KOPT-K1 (cell line): ENCODE data around the gene LBH.
A peak's percentile ranks its signal among the peaks of the same experiment; 100 is the strongest.

Experiments used
- H3K27ac ChIP-seq: fragments of 200-600 bp; sonication (generic); 2 replicates; pipeline ENCODE4 v1.5.1; 2016; ENCODE audit warnings: antibody characterized with exemption, mild to moderate bottlenecking, low read depth, low read length; ENCODE audit not compliant: poor library complexity, severe bottlenecking
- H3K36me3 ChIP-seq: fragments of 200-600 bp; sonication (generic); 2 replicates; pipeline ENCODE4 v1.5.1; 2017; ENCODE audit warnings: antibody characterized with exemption, mild to moderate bottlenecking, low read length, moderate library complexity; ENCODE audit not compliant: insufficient read depth
- H3K9me3 ChIP-seq: fragments of 200-600 bp; sonication (generic); 2 replicates; pipeline ENCODE4 v1.5.1; 2017; ENCODE audit warnings: antibody characterized with exemption, low read length, mild to moderate bottlenecking; ENCODE audit not compliant: insufficient read depth, poor library complexity, severe bottlenecking

LBH gene

GRCh38 chr2:30231212-30231995 lies at the start of gene LBH:
TSS of gene LBH (plus strand) at chr2:30231534. CDS start at chr2:30231739, 205 bp downstream.
- peaks cover 12% of the 10 kb centered on the region; the same call in 1 of the 2 replicates for H3K36me3 ChIP-seq
- no peaks in the 10 kb centered on the region for H3K9me3 ChIP-seq
- H3K27ac ChIP-seq = peak within 1 kb of the TSS; percentile 72

GRCh38 chr2:30184035-30184434 lies 47.3 kb upstream of the LBH start:
- Histone ChIP-seq H3K36me3 (no peaks in the 10 kb centered on the region), H3K27ac (no peak overlapping the region), H3K9me3 (no peaks in the 10 kb centered on the region)

- H3K9me3 ChIP-seq = no peaks in the 10 kb centered on the region
- H3K36me3 ChIP-seq = no peaks in the 10 kb centered on the region
- no peak overlapping the region for H3K27ac ChIP-seq
Measured at GRCh38 chr2:30185178-30185577, 46.2 kb upstream of the LBH start.

- Histone ChIP-seq H3K27ac (no peak overlapping the region), H3K36me3 (no peaks in the 10 kb centered on the region), H3K9me3 (no peaks in the 10 kb centered on the region)
Measured at GRCh38 chr2:30188292-30188691, 43.0 kb upstream of the LBH start.

GRCh38 chr2:30190637-30191036 lies 40.7 kb upstream of the LBH start:
- Histone ChIP-seq H3K27ac (no peak overlapping the region), H3K36me3 (no peaks in the 10 kb centered on the region), H3K9me3 (no peaks in the 10 kb centered on the region)

GRCh38 chr2:30191107-30191506 lies 40.2 kb upstream of the LBH start:
- no peaks in the 10 kb centered on the region for H3K36me3 ChIP-seq
- H3K9me3 ChIP-seq = no peaks in the 10 kb centered on the region
- no peak overlapping the region for H3K27ac ChIP-seq

GRCh38 chr2:30191819-30192271 lies 39.5 kb upstream of the LBH start:
- Histone ChIP-seq H3K27ac (no peak overlapping the region), H3K9me3 (no peaks in the 10 kb centered on the region)

GRCh38 chr2:30192314-30192713 lies 39.0 kb upstream of the LBH start:
- no peak overlapping the region for H3K27ac ChIP-seq
- no peaks in the 10 kb centered on the region for H3K9me3 ChIP-seq
- H3K36me3 ChIP-seq = no peaks in the 10 kb centered on the region

More at GRCh38 chr2:30191819-30192271, 39.5 kb upstream of the LBH start:
- H3K36me3 ChIP-seq = no peaks in the 10 kb centered on the region

- Histone ChIP-seq H3K27ac (no peak overlapping the region), H3K9me3 (no peaks in the 10 kb centered on the region), H3K36me3 (no peaks in the 10 kb centered on the region)
Measured at GRCh38 chr2:30193104-30193681, 38.1 kb upstream of the LBH start.

- Histone ChIP-seq H3K36me3 (no peaks in the 10 kb centered on the region), H3K9me3 (no peaks in the 10 kb centered on the region), H3K27ac (no peak overlapping the region)
Measured at GRCh38 chr2:30194421-30194820, 36.9 kb upstream of the LBH start.

GRCh38 chr2:30195016-30195415 lies 36.3 kb upstream of the LBH start:
- Histone ChIP-seq H3K27ac (no peak overlapping the region), H3K9me3 (no peaks in the 10 kb centered on the region), H3K36me3 (no peaks in the 10 kb centered on the region)

GRCh38 chr2:30197570-30198192 lies 33.7 kb upstream of the LBH start:
- Histone ChIP-seq H3K27ac (no peak overlapping the region), H3K36me3 (no peaks in the 10 kb centered on the region), H3K9me3 (no peaks in the 10 kb centered on the region)

GRCh38 chr2:30201990-30202389 lies 29.3 kb upstream of the LBH start:
- Histone ChIP-seq H3K27ac (no peak overlapping the region), H3K9me3 (no peaks in the 10 kb centered on the region), H3K36me3 (no peaks in the 10 kb centered on the region)

GRCh38 chr2:30203156-30203555 lies 28.2 kb upstream of the LBH start:
- Histone ChIP-seq H3K36me3 (no peaks in the 10 kb centered on the region), H3K9me3 (no peaks in the 10 kb centered on the region), H3K27ac (no peak overlapping the region)

GRCh38 chr2:30204281-30204680 lies 27.1 kb upstream of the LBH start:
- Histone ChIP-seq H3K27ac (no peak overlapping the region), H3K9me3 (no peaks in the 10 kb centered on the region), H3K36me3 (no peaks in the 10 kb centered on the region)
